ENCODE results near the gene GNAZ. TPM values are rescaled to one million over a fixed set of nuclear protein-coding genes. Genes with fewer than 3 reads are reported as not detected.
A peak's percentile ranks its signal among the peaks of the same experiment; 100 is the strongest.

GNAZ gene
- total and polyA plus RNA-seq, 4 donors = 0.21 to 2.2 (median 0.38) TPM

- WGBS = 94% methylated on average over 4 of the region's 4 CpGs
- no peaks in the 10 kb centered on the region for H3K27me3 ChIP-seq (ENCODE audit: control insufficient read depth in 4 of 4, insufficient read depth in 4 of 4, low read length in 3 of 4)
- no peak overlapping the region for H3K9ac ChIP-seq (ENCODE audit: low read depth in 1 of 2, low read length in 2 of 2)
- peaks cover 0 to 25% (median 7%) of the 10 kb centered on the region in 4 donors for H3K4me1 ChIP-seq (ENCODE audit: control insufficient read depth in 4 of 4, insufficient read depth in 4 of 4, low read length in 3 of 4)
- no peak for TF ChIP-seq NR2F2 (IDR thresholded peaks at IDR 0.05)
- no peak for TF ChIP-seq FOXA2 (IDR thresholded peaks at IDR 0.05)
- TF ChIP-seq REST (IDR thresholded peaks at IDR 0.05) = no peak
- no peak for TF ChIP-seq MAX (IDR thresholded peaks at IDR 0.05)
- H3K9me3 ChIP-seq (ENCODE audit: control insufficient read depth in 4 of 4, low read length in 3 of 4) = no peaks in the 10 kb centered on the region
- no peak overlapping the region for H3K4me3 ChIP-seq (ENCODE audit: low read depth in 1 of 3, low read length in 3 of 3)
- DNase-seq (ENCODE audit: low spot score) = no peak
- H3K36me3 ChIP-seq (ENCODE audit: control insufficient read depth in 4 of 4, insufficient read depth in 3 of 4, low read depth in 1 of 4, low read length in 3 of 4) = no peaks in the 10 kb centered on the region
- no peak overlapping the region for H3K27ac ChIP-seq (ENCODE audit: low read depth in 1 of 2, low read length in 2 of 2)
Measured at GRCh38 chr22:23075050-23075449, 4.7 kb downstream of the GNAZ start.

GRCh38 chr22:23075525-23076216 is 5.4 kb downstream of the GNAZ start:
- H3K27ac ChIP-seq (ENCODE audit: low read depth in 1 of 2, low read length in 2 of 2) = no peak overlapping the region
- no peak overlapping the region for H3K4me3 ChIP-seq (ENCODE audit: low read depth in 1 of 3, low read length in 3 of 3)
- H3K27me3 ChIP-seq (ENCODE audit: control insufficient read depth in 4 of 4, insufficient read depth in 4 of 4, low read length in 3 of 4) = no peaks in the 10 kb centered on the region
- TF ChIP-seq RAD21 (IDR thresholded peaks at IDR 0.05) = no peak
- TF ChIP-seq MAX (IDR thresholded peaks at IDR 0.05) = no peak
- peak in 1 of 2 donors; percentile 21 for TF ChIP-seq HNF4A (conservative IDR thresholded peaks at IDR 0.05)
- TF ChIP-seq YY1 (IDR thresholded peaks at IDR 0.05) = no peak
- no peak for TF ChIP-seq NR2F2 (IDR thresholded peaks at IDR 0.05)
- DNase-seq (ENCODE audit: low spot score) = peak; percentile 73
- no peak overlapping the region for H3K9ac ChIP-seq (ENCODE audit: low read depth in 1 of 2, low read length in 2 of 2)
- no peaks in the 10 kb centered on the region for H3K36me3 ChIP-seq (ENCODE audit: control insufficient read depth in 4 of 4, insufficient read depth in 3 of 4, low read depth in 1 of 4, low read length in 3 of 4)
- H3K4me1 ChIP-seq (ENCODE audit: control insufficient read depth in 4 of 4, insufficient read depth in 4 of 4, low read length in 3 of 4) = peaks cover 0 to 21% (median 7%) of the 10 kb centered on the region in 4 donors
- 87% methylated on average over 9 of the region's 9 CpGs for WGBS
- H3K9me3 ChIP-seq (ENCODE audit: control insufficient read depth in 4 of 4, low read length in 3 of 4) = no peaks in the 10 kb centered on the region

- H3K27me3 ChIP-seq (ENCODE audit: control insufficient read depth in 4 of 4, insufficient read depth in 4 of 4, low read length in 3 of 4) = no peaks in the 10 kb centered on the region
- H3K27ac ChIP-seq (ENCODE audit: low read depth in 1 of 2, low read length in 2 of 2) = no peak overlapping the region
- H3K9me3 ChIP-seq (ENCODE audit: control insufficient read depth in 4 of 4, low read length in 3 of 4) = no peaks in the 10 kb centered on the region
- DNase-seq (ENCODE audit: low spot score) = no peak
- H3K4me1 ChIP-seq (ENCODE audit: control insufficient read depth in 4 of 4, insufficient read depth in 4 of 4, low read length in 3 of 4) = peaks cover 0 to 14% (median 7%) of the 10 kb centered on the region in 4 donors
- WGBS = 94% methylated on average over 10 of the region's 10 CpGs
- H3K4me3 ChIP-seq (ENCODE audit: low read depth in 1 of 3, low read length in 3 of 3) = no peak overlapping the region
- H3K9ac ChIP-seq (ENCODE audit: low read depth in 1 of 2, low read length in 2 of 2) = no peak overlapping the region
- TF ChIP-seq ZBTB33 (IDR thresholded peaks at IDR 0.05) = no peak
- TF ChIP-seq FOXA2 (IDR thresholded peaks at IDR 0.05) = no peak
- TF ChIP-seq ATF3 (IDR thresholded peaks at IDR 0.05) = no peak
- no peak for TF ChIP-seq HNF4G (IDR thresholded peaks at IDR 0.05)
- no peak for TF ChIP-seq HNF4A (conservative IDR thresholded peaks at IDR 0.05)
- no peak for TF ChIP-seq GABPA (IDR thresholded peaks at IDR 0.05 in 1 of 2, conservative IDR thresholded peaks at IDR 0.05 in 1 of 2)
- no peak for TF ChIP-seq CTCF (IDR thresholded peaks at IDR 0.05; ENCODE audit: low read depth, low read length, missing input control)
- TF ChIP-seq SP1 (IDR thresholded peaks at IDR 0.05) = no peak
- H3K36me3 ChIP-seq (ENCODE audit: control insufficient read depth in 4 of 4, insufficient read depth in 3 of 4, low read depth in 1 of 4, low read length in 3 of 4) = no peaks in the 10 kb centered on the region
Measured at GRCh38 chr22:23076896-23077572, 6.7 kb downstream of the GNAZ start.
